ENCODE data around the gene WDPCP. TPM values are rescaled to one million over a fixed set of nuclear protein-coding genes. Genes with fewer than 3 reads are reported as not detected.

WDPCP gene
- total and polyA plus RNA-seq, 2 of the 8 experiments (the other 6 are each of a cell fraction or from before 2014, with no cell fraction given): 9.3 to 25.8 TPM

DNA sequence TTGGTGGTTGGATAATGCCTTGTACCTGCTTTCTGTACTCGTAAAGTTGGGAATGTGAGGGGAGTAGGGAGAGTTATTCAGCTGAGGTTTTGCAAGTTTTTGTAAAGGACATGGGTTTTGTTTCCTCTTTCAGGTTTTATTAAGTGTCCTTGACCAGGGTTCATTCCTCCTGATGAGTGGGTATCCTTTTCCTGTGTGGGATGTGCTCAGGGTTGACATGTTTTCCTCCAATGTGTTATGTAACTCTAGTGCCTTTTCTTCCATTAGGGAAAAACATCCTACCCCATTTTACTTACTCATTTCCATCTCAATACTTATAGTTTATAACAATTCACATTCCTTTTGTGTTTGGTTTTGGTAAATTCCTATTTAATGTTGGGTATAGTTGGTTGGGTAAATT lies 489.2 kb downstream of the WDPCP start:
- no peak overlapping the region for H4K91ac ChIP-seq (replicated peaks; ENCODE audit: insufficient read length, low read length)
- no peaks in the 10 kb centered on the region for H3K23me2 ChIP-seq (ENCODE audit: low read depth, low read length)
- FAIRE-seq: no peak
- no peak overlapping the region for H4K5ac ChIP-seq (ENCODE audit: insufficient read length, low read depth, low read length)
- no peaks in the 10 kb centered on the region for H3K79me2 ChIP-seq (ENCODE audit: control insufficient read depth in 1 of 2, insufficient read depth in 2 of 2, low read length in 2 of 2)
- no peaks in the 10 kb centered on the region for H3K36me3 ChIP-seq (ENCODE audit: control insufficient read depth in 2 of 4, insufficient read depth in 4 of 4, low read length in 3 of 4)
- H3K14ac ChIP-seq (ENCODE audit: insufficient read length): no peak overlapping the region
- WGBS, 2 experiments (ENCODE audit: extremely low coverage in 1 of 2, insufficient coverage in 1 of 2, insufficient read length in 1 of 2, insufficient replicate concordance in 2 of 2, low coverage in 1 of 2, low lambda C conversion rate in 2 of 2, missing lambda C conversion rate in 1 of 2): 89% methylated on average over 1 of the region's 1 CpG; no CpG with 5 or more reads in 1 of the 2 experiments
- H2BK20ac ChIP-seq (ENCODE audit: low read length): no peak overlapping the region
- H3K4ac ChIP-seq (replicated peaks; ENCODE audit: insufficient read length, low read depth, low read length): no peak overlapping the region
- H3K4me3 ChIP-seq (ENCODE audit: extremely low read depth in 1 of 4, insufficient read depth in 2 of 4, low read depth in 3 of 4, low read length in 4 of 4): no peak overlapping the region
- ChIA-PET POLR2A (ENCODE audit: partially characterized antibody) (interaction anchor here (1.0 kb wide), 1 partner anchor 8 kb away, joined by 3 read pairs; no protein-coding TSS in a partner anchor), CTCF (ENCODE audit: partially characterized antibody) (interaction anchor here (0.6 to 1.1 kb wide), 3 partner anchors 44 to 89 kb away, joined by 3 read pairs; no protein-coding TSS in a partner anchor)
- no peak overlapping the region for H3K27ac ChIP-seq (ENCODE audit: low read depth, low read length)
- H4K8ac ChIP-seq (ENCODE audit: extremely low read depth, insufficient read depth, low read length): no peak overlapping the region
- H3K9me3 ChIP-seq (ENCODE audit: insufficient read depth in 2 of 2, low read depth in 1 of 2, low read length in 1 of 2): no peaks in the 10 kb centered on the region
- no peak overlapping the region for H2BK5ac ChIP-seq (ENCODE audit: low read depth, low read length)
- H3K79me1 ChIP-seq (ENCODE audit: low read depth, low read length): no peaks in the 10 kb centered on the region
- H2BK15ac ChIP-seq (ENCODE audit: low read length): no peak overlapping the region
- H3K4me1 ChIP-seq (replicated peaks in 1 of 4; ENCODE audit: control insufficient read depth in 3 of 4, insufficient read depth in 4 of 4, low read length in 3 of 4): no peaks in the 10 kb centered on the region
- no peak overlapping the region for H3K23ac ChIP-seq (ENCODE audit: insufficient read length)
- H2BK120ac ChIP-seq (replicated peaks; ENCODE audit: low read depth, low read length): no peak overlapping the region
- H3K18ac ChIP-seq (ENCODE audit: extremely low read depth, low read length): no peak overlapping the region
- H2AFZ ChIP-seq (ENCODE audit: low read length): no peak overlapping the region
- no peak for DNase-seq (ENCODE audit: low read depth in 1 of 2, low spot score in 2 of 2)
- no peaks in the 10 kb centered on the region for H3K27me3 ChIP-seq (replicated peaks in 1 of 4; ENCODE audit: control insufficient read depth in 3 of 4, extremely low read depth in 1 of 4, insufficient read depth in 3 of 4, low read length in 3 of 4)
- no peak overlapping the region for H3K9ac ChIP-seq (replicated peaks in 1 of 4; ENCODE audit: extremely low read depth in 1 of 4, low read depth in 3 of 4, low read length in 3 of 4)
- no peaks in the 10 kb centered on the region for H4K20me1 ChIP-seq (replicated peaks in 1 of 2; ENCODE audit: control insufficient read depth in 1 of 2, insufficient read depth in 2 of 2, low read length in 2 of 2)
- H2BK12ac ChIP-seq (ENCODE audit: low read depth, low read length): no peak overlapping the region
- no peak overlapping the region for H3K4me2 ChIP-seq (ENCODE audit: insufficient read depth in 1 of 2, low read depth in 2 of 2, low read length in 2 of 2)
- H2AK5ac ChIP-seq (ENCODE audit: low read depth, low read length): no peak overlapping the region
- no peak overlapping the region for H3K56ac ChIP-seq (replicated peaks; ENCODE audit: insufficient read length, low read depth, low read length)
- TF ChIP-seq TAF1 (IDR thresholded peaks at IDR 0.05; ENCODE audit: low read depth, low read length): no peak
- no peak for TF ChIP-seq YY1 (IDR thresholded peaks at IDR 0.05; ENCODE audit: low read depth, low read length)
- no peak for TF ChIP-seq NANOG (IDR thresholded peaks at IDR 0.05; ENCODE audit: insufficient read depth, low read depth, low read length, poor library complexity, severe bottlenecking)
- TF ChIP-seq CBX8 (IDR thresholded peaks at IDR 0.05; ENCODE audit: borderline replicate concordance, low read depth, low read length): no peak
- no peak for TF ChIP-seq TBP (IDR thresholded peaks at IDR 0.05; ENCODE audit: low read depth, low read length)
- TF ChIP-seq RNF2 (IDR thresholded peaks at IDR 0.05; ENCODE audit: borderline replicate concordance, low read depth, low read length, missing control alignments, poor library complexity, severe bottlenecking): no peak
- TF ChIP-seq, protein P1, sequence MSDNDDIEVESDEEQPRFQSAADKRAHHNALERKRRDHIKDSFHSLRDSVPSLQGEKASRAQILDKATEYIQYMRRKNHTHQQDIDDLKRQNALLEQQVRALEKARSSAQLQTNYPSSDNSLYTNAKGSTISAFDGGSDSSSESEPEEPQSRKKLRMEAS (IDR thresholded peaks at IDR 0.05): no peak
- TF ChIP-seq POLR2A (IDR thresholded peaks at IDR 0.05; ENCODE audit: control extremely low read depth in 1 of 2, low read depth in 2 of 2, low read length in 2 of 2): no peak
- TF ChIP-seq KDM4A (IDR thresholded peaks at IDR 0.05; ENCODE audit: low read depth, low read length, severe bottlenecking): no peak
- no peak for TF ChIP-seq ASH2L (IDR thresholded peaks at IDR 0.05; ENCODE audit: low read length)
- TF ChIP-seq RFX5 (IDR thresholded peaks at IDR 0.05; ENCODE audit: borderline replicate concordance, low read depth, low read length): no peak
